HG02852 (cell line): ENCODE results near the gene UBTD2.
A peak's percentile ranks its signal among the peaks of the same experiment; 100 is the strongest.
"Not testable (repeated sequence)": the region's sequence is repeated elsewhere in the genome, so short reads cannot be mapped to it uniquely, and the experiment has no call there.

ENCODE experiments used
- ATAC-seq: cut with Tn5 transposase; IDR thresholded peaks from one replicate; pipeline ENCODE4 v1.9.1; 2021; ENCODE audit warnings: mild to moderate bottlenecking, moderate library complexity; ENCODE audit not compliant: unreplicated experiment

The UBTD2 gene

GRCh38 chr5:172293054-172293744, 9.6 kb upstream of the UBTD2 start:
- peak; percentile 89 for ATAC-seq

GRCh38 chr5:172291837-172292236, 8.3 kb upstream of the UBTD2 start:
- not testable (repeated sequence) for ATAC-seq

- ATAC-seq: no peak
Measured at GRCh38 chr5:172288465-172288864, 4.9 kb upstream of the UBTD2 start.

GRCh38 chr5:172287140-172287539, 3.6 kb upstream of the UBTD2 start:
- not testable (repeated sequence) for ATAC-seq

GRCh38 chr5:172285226-172286143, 1.9 kb upstream of the UBTD2 start:
- no peak for ATAC-seq

GRCh38 chr5:172284611-172284980, 1.0 kb upstream of the UBTD2 start:
- no peak for ATAC-seq

GRCh38 chr5:172283862-172284610, 472 bp upstream of the UBTD2 start:
- peak; percentile 85 for ATAC-seq

GRCh38 chr5:172282272-172283019, 1.1 kb downstream of the UBTD2 start:
- ATAC-seq: no peak

GRCh38 chr5:172281346-172281745, 2.2 kb downstream of the UBTD2 start:
- ATAC-seq: no peak

- ATAC-seq: no peak
Measured at GRCh38 chr5:172280929-172281328, 2.6 kb downstream of the UBTD2 start.

- ATAC-seq: no peak
Measured at GRCh38 chr5:172280317-172280716, 3.2 kb downstream of the UBTD2 start.

- no peak for ATAC-seq
Measured at GRCh38 chr5:172278356-172278755, 5.2 kb downstream of the UBTD2 start.

GRCh38 chr5:172276214-172276613, 7.3 kb downstream of the UBTD2 start:
- no peak for ATAC-seq

GRCh38 chr5:172274951-172275753, 8.4 kb downstream of the UBTD2 start:
- no peak for ATAC-seq

- no peak for ATAC-seq
Measured at GRCh38 chr5:172267943-172268342, 15.6 kb downstream of the UBTD2 start.

GRCh38 chr5:172266676-172267092, 16.9 kb downstream of the UBTD2 start:
- ATAC-seq: no peak

- ATAC-seq: no peak
Measured at GRCh38 chr5:172266071-172266675, 17.4 kb downstream of the UBTD2 start.

- ATAC-seq: no peak
Measured at GRCh38 chr5:172264815-172265395, 18.7 kb downstream of the UBTD2 start.

- ATAC-seq: no peak
Measured at GRCh38 chr5:172255444-172255843, 28.1 kb downstream of the UBTD2 start.
